Loucy (cell line): ENCODE data around the gene PTPRN2.

Source experiments
- H2AFZ ChIP-seq: fragments of 200-600 bp; sonication (generic); 2 replicates; pipeline ENCODE4 v1.6.0; 2016; ENCODE audit warnings: antibody characterized with exemption, mild to moderate bottlenecking, low read length, moderate library complexity
- H3F3A ChIP-seq: fragments of 200-600 bp; 2 replicates; pipeline ENCODE4 v1.6.0; 2016; ENCODE audit warnings: antibody characterized with exemption, low read depth, mild to moderate bottlenecking
- H3K27me3 ChIP-seq: fragments of 200-600 bp; sonication (generic); 2 replicates; pipeline ENCODE4 v1.6.1; 2014; ENCODE audit warnings: low read length, mild to moderate bottlenecking; ENCODE audit not compliant: insufficient read depth, poor library complexity, severe bottlenecking
- H3K36me3 ChIP-seq: fragments of 200-600 bp; sonication (generic); 2 replicates; pipeline ENCODE4 v1.6.1; 2016; ENCODE audit warnings: low read length; ENCODE audit not compliant: insufficient read depth
- H3K4me1 ChIP-seq: fragments of 200-600 bp; sonication (generic); 2 replicates; pipeline ENCODE4 v1.5.1; 2014; ENCODE audit warnings: low read length, mild to moderate bottlenecking; ENCODE audit not compliant: insufficient read depth, poor library complexity, severe bottlenecking
- H3K4me2 ChIP-seq: fragments of 200-600 bp; sonication (generic); 2 replicates; pipeline ENCODE4 v1.6.0; 2014; ENCODE audit warnings: antibody characterized with exemption, low read length, low read depth, mild to moderate bottlenecking; ENCODE audit not compliant: poor library complexity, severe bottlenecking
- H3K4me3 ChIP-seq: fragments of 200-600 bp; sonication (generic); 2 replicates; pipeline ENCODE4 v1.5.1; 2014; ENCODE audit warnings: low read length, mild to moderate bottlenecking, mixed read lengths; ENCODE audit not compliant: poor library complexity, severe bottlenecking
- H3K79me2 ChIP-seq: fragments of 200-600 bp; sonication (generic); 2 replicates; pipeline ENCODE4 v1.6.1; 2014; ENCODE audit warnings: low read length; ENCODE audit not compliant: insufficient read depth
- H3K9ac ChIP-seq: fragments of 200-600 bp; sonication (generic); 2 replicates; pipeline ENCODE4 v1.6.0; 2014; ENCODE audit warnings: mild to moderate bottlenecking, low read depth, low read length, moderate library complexity; ENCODE audit not compliant: poor library complexity, severe bottlenecking
- H3K9me2 ChIP-seq: fragments of 200-600 bp; sonication (generic); replicated peaks from 2 replicates; pipeline ENCODE4 v1.6.1; 2016; ENCODE audit warnings: low read depth, low read length, mixed read lengths
- H3K9me3 ChIP-seq: fragments of 200-600 bp; sonication (generic); 2 replicates; pipeline ENCODE4 v1.6.1; 2014; ENCODE audit warnings: mild to moderate bottlenecking, antibody characterized with exemption, low read length, low read depth; ENCODE audit not compliant: insufficient read depth
- H4K20me1 ChIP-seq: fragments of 200-600 bp; sonication (generic); 2 replicates; pipeline ENCODE4 v1.6.0; 2014; ENCODE audit warnings: antibody characterized with exemption, low read length, mild to moderate bottlenecking; ENCODE audit not compliant: insufficient read depth, poor library complexity, severe bottlenecking
- EZH2phosphoT487 ChIP-seq: fragments of 200-600 bp; IDR thresholded peaks from 2 replicates; pipeline ENCODE4 v1.6.1; 2018; ENCODE audit warnings: antibody characterized with exemption, mild to moderate bottlenecking, moderate library complexity, borderline replicate concordance
- TF ChIP-seq, protein P1 (sequence below): fragments of 200-600 bp; sonication (generic); conservative IDR thresholded peaks from 2 replicates; pipeline ENCODE4 v1.5.1; 2014; ENCODE audit warnings: mild to moderate bottlenecking, antibody characterized with exemption, low read length

Gene PTPRN2

DNA sequence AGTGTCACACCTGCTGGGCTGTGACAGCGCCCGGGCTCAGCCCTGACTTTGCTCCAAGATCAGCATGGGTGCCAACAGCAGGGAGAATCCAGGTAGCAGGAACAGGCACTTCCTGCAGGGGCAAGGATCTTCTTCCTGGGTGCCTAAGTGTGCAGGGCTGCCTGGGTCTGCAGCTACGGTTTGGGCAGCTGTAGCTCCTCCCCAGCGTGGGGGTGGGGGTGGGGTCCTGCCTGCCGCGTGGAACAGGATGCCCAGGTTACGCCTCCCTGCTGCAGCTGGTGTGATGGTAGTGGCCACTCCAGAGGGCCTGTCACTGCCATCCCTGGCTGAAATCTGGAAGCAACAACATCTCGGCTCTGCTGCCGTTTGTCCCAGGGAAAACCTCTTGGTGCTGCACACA is 981.5 kb downstream of the PTPRN2 start:
- Histone ChIP-seq H3K4me2 (no peak overlapping the region), H4K20me1 (no peaks in the 10 kb centered on the region), H3K9me3 (no peaks in the 10 kb centered on the region; the same call in 1 of the 2 replicates), H3F3A (no peaks in the 10 kb centered on the region), H3K79me2 (no peaks in the 10 kb centered on the region), H3K9ac (no peak overlapping the region), H3K9me2 (no peaks in the 10 kb centered on the region), H3K4me1 (no peaks in the 10 kb centered on the region), H3K36me3 (no peaks in the 10 kb centered on the region), H2AFZ (no peak overlapping the region), H3K27me3 (no peaks in the 10 kb centered on the region), H3K4me3 (no peak overlapping the region)
- TF ChIP-seq, protein P1, sequence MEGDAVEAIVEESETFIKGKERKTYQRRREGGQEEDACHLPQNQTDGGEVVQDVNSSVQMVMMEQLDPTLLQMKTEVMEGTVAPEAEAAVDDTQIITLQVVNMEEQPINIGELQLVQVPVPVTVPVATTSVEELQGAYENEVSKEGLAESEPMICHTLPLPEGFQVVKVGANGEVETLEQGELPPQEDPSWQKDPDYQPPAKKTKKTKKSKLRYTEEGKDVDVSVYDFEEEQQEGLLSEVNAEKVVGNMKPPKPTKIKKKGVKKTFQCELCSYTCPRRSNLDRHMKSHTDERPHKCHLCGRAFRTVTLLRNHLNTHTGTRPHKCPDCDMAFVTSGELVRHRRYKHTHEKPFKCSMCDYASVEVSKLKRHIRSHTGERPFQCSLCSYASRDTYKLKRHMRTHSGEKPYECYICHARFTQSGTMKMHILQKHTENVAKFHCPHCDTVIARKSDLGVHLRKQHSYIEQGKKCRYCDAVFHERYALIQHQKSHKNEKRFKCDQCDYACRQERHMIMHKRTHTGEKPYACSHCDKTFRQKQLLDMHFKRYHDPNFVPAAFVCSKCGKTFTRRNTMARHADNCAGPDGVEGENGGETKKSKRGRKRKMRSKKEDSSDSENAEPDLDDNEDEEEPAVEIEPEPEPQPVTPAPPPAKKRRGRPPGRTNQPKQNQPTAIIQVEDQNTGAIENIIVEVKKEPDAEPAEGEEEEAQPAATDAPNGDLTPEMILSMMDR, result no peak
- TF ChIP-seq EZH2phosphoT487, result no peak

DNA sequence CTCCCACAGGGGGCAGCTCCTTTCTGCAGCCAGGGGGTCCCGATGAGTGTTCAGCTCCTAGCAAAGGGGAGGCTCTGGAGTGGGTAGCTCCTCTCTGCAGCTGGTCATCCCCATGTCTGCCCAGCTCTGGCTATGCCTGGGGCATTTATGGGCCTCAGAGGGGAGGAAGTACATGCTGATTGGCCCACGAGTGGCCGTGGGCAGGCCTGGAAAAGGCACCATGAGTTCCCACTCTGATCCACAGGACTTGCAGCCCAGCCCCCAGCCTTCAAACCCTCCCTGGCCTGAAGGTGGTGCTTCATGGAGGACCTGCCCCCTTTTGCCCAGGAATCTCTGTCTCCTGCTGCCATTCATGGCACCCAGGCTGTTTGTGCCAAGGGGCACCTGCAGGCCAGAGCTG is 982.0 kb downstream of the PTPRN2 start:
- H3K4me1 ChIP-seq, result no peaks in the 10 kb centered on the region

DNA sequence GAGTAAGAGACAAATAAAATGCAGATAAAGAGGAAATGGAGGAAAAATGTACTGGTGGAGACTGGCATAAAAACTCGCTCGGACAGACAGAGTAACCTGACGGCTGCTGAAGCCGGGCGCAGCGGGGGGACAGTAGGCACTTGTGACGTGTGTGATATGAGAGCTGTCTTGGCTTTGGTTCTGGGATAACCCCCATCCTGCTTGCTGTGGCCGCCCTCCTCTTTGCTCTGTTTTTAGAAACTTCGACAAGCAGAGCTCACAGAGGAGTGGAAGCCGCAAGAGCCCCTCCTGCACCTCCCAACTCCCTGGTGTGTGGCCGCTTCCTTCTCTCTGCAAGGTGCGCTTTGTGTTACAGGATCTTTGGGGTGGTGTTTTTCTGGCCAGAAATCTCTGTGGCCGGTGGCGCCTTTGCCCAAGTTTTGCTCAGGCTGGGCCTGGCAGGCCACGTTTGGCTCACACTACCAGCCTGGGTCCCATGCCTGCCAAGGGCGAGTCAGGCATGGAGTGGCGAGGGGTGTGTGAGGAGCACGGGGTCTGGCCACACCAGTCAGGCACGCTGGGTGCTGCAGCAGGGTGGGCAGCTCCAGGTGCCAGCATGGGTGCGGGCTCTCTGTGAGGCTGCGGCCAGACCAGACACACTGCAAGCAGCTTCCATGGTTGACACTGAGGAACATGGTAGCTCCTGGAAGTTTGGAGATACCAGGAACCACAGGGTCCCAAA is 982.8 kb downstream of the PTPRN2 start:
- no peaks in the 10 kb centered on the region for H3K4me1 ChIP-seq
- no peaks in the 10 kb centered on the region for H3K27me3 ChIP-seq
- no peak for TF ChIP-seq EZH2phosphoT487
- TF ChIP-seq, protein P1, result no peak

More for the DNA sequence above, 982.0 kb downstream of the PTPRN2 start:
- Histone ChIP-seq H3K4me3 (no peak overlapping the region), H3K4me2 (no peak overlapping the region), H3K9me2 (no peaks in the 10 kb centered on the region), H3K9me3 (no peaks in the 10 kb centered on the region; the same call in 1 of the 2 replicates), H3K79me2 (no peaks in the 10 kb centered on the region), H3K36me3 (no peaks in the 10 kb centered on the region), H4K20me1 (no peaks in the 10 kb centered on the region), H3K9ac (no peak overlapping the region), H2AFZ (no peak overlapping the region), H3F3A (no peaks in the 10 kb centered on the region), H3K27me3 (no peaks in the 10 kb centered on the region)
- TF ChIP-seq, protein P1, result no peak
- TF ChIP-seq EZH2phosphoT487, result no peak

More for the DNA sequence above, 982.8 kb downstream of the PTPRN2 start:
- H3K4me3 ChIP-seq, result no peak overlapping the region
- no peaks in the 10 kb centered on the region for H3F3A ChIP-seq
- H2AFZ ChIP-seq, result no peak overlapping the region
- H3K9ac ChIP-seq, result no peak overlapping the region
- H3K9me2 ChIP-seq, result no peaks in the 10 kb centered on the region
- H3K4me2 ChIP-seq, result no peak overlapping the region
- no peaks in the 10 kb centered on the region for H3K79me2 ChIP-seq
- no peaks in the 10 kb centered on the region for H4K20me1 ChIP-seq
- H3K9me3 ChIP-seq, result no peaks in the 10 kb centered on the region; the same call in 1 of the 2 replicates
- H3K36me3 ChIP-seq, result no peaks in the 10 kb centered on the region
